NCI-H1105 treated with DMSO at 0.1 percent for 48 hours (cell line): ENCODE measurements around the gene ACOT8.
"Not testable (repeated sequence)": the region's sequence is repeated elsewhere in the genome, so short reads cannot be mapped to it uniquely, and the experiment has no call there.

Source experiments
- DNase-seq: peaks from one replicate; lab custom pipeline; 2025; lab: John Stamatoyannopoulos, UW

The ACOT8 gene

GRCh38 chr20:45827030-45827652 lies 30.1 kb downstream of the ACOT8 start, which contains the start of gene TNNC2:
Gene TNNC2 (minus strand): TSS chr20:45827312. CDS start chr20:45827248, 64 bp downstream.
- no peak for DNase-seq

GRCh38 chr20:45826381-45827019 lies 30.7 kb downstream of the ACOT8 start:
- no peak for DNase-seq

DNA sequence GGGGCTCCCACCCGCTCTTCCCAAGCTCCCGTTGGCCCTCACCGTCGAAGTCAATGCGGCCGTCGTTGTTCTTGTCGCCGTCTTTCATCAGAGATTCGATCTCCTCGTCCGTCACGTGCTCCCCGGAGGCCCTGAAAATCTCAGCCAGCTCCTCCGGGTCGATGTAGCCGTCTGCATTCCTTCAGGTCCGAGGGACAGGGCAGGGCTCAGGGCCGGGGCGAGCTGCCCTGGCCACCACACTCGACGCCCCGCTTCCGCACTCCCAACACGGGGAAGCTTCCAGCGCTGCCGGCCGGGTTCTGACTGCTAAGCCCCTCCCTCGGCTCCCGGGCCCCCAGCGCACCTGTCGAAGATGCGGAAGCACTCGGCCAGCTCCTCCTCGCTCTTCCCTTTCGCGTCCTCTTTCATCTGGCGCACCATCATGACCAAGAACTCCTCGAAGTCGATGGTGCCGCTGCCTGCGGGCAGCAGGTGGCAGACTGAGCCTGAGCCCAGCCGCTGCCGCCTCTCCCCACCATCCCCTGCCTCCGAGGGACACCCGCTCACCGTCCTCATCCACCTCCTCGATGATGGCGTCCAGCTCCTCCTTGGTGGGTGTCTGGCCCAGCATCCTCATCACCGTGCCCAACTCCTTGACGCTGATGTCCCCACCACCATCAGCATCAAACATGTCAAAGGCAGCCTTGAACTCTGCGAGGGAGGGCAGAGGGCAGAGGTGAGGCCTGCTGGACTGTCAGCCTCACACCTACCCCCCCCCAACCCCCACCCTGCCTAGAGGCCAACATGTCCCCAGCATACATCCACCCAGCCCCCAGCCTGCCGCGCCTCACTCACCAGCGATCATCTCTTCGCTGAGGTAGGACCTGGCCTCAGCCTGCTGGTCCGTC lies 33.0 kb downstream of the ACOT8 start:
- no peak for DNase-seq

DNA sequence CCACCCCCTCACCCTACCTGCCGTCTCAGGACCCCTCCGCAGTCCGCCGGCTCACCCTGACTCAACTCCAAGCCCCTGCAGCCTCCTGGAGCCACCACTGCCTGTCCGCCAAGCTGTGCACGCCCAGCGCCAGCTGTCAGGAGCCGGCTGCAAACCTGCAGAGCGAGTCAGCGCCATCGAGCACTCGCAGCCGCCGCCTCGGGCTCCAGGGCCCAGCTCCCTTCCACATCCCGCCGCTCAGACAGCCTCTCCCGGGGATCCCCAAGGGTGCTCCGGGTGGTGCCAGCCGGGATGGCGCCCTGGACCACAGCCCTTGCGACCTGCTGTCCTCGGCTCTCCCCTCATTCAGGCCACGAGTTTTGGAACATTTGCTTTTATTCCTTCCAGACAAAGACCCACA lies 34.3 kb downstream of the ACOT8 start:
- peak; percentile 54 for DNase-seq

GRCh38 chr20:45821947-45822346 lies 35.2 kb downstream of the ACOT8 start:
- DNase-seq, result peak; percentile 7

DNA sequence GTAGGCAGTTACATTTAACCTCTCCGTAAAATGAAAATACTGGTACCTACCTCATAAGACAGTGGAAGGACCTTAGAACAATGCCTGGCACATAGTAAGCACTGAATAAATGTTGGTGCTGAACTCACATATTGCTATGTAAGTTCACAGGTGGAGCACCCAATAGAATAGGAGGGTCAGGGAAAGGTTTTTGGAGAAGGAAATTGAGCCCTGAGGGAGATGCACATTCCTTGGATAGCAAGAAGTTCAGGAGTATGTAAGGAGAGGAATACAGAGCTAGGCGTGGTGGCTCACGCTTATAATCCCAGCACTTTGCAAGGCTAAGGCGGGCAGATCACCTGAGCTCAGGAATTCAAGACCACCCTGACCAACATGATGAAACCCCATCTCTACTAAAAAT lies 37.7 kb downstream of the ACOT8 start:
- DNase-seq, result no peak

- no peak for DNase-seq
Measured at GRCh38 chr20:45818239-45818638, 39.0 kb downstream of the ACOT8 start.

DNA sequence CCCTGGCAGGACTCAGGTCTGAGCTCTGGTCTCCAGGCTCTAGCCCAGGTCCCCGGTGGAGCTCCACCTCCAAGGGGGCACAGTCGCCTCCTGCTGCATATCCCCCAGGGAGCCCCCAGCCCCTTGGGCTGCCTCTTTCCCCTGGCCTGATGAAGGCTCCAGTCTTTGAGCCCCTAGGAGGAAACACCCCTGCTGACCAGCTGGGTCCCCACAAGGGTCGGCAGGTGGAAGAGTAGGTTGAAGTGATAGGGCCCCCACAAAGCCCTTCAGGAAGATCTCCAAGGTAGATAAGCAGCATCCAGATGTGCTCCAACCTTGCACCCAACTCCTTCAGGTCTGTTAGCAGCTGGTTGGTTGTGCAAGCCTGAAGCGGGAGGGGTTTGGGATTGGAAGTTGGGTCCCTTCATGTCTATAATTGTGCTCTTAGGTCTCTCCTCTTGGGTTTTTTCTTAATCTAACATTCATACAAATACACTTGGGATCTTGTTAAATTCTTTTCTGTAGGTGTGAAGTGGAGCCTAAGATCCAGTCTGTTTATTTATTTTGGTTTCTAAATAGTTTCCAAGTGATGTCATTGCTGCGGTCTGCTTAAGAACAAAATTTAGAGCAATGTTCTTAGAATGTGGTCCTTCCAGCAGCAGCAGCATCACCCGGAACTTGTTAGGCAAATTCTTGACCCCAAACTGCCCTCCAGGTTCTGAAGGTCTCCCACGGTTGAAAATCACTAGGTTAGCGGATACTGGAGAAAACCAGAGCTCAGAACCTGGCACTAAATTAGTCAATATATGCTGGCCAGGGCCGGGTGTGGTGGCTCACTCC lies 39.6 kb downstream of the ACOT8 start:
- DNase-seq, result no peak

DNA sequence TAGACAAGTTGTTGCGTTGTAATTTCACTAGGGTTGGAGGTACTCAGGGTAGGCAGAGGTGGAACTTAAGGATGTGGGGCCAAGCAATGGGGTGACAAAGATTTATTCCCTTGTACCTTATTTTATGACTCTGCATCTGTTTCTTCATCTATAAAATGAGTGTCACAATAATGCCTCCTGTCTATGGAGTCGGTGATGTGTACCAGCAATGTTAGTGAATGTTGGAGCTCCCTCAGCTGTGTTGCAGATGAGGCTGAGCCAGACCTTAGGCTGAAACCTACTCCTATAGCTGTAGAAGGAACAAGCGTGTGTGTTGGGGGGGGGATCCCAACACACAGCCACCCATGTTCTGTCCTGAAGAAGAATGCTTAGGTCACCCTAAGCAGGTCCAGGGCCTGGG lies 40.2 kb downstream of the ACOT8 start:
- DNase-seq, result no peak

- DNase-seq, result no peak
Measured at GRCh38 chr20:45814314-45814713, 42.9 kb downstream of the ACOT8 start.

DNA sequence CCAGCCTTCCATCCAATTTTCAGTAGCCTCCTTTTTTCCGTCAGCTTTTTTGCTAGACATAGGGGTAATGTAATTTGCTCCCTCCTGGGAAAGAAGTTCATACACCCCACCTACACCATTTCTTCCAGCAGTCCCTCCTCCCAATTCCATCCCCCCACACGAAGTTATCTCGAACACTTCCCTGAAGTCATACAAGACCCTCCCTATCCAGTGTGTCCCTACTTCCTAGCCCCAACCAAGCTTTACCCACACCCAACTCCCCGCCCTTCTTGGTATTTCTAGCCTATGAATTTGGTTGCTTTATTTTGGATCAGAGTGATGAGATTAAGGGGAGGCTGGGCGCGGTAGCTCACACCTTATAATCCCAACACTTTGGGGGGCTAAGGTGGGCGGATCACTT lies 43.7 kb downstream of the ACOT8 start:
- DNase-seq, result no peak

GRCh38 chr20:45813006-45813340 lies 44.2 kb downstream of the ACOT8 start:
- DNase-seq, result no peak

- DNase-seq, result peak; percentile 100
Measured at GRCh38 chr20:45812157-45813005, 44.8 kb downstream of the ACOT8 start, which contains the start of gene UBE2C. Gene UBE2C (plus strand): TSS chr20:45812644. CDS start chr20:45812696, 52 bp downstream.

DNA sequence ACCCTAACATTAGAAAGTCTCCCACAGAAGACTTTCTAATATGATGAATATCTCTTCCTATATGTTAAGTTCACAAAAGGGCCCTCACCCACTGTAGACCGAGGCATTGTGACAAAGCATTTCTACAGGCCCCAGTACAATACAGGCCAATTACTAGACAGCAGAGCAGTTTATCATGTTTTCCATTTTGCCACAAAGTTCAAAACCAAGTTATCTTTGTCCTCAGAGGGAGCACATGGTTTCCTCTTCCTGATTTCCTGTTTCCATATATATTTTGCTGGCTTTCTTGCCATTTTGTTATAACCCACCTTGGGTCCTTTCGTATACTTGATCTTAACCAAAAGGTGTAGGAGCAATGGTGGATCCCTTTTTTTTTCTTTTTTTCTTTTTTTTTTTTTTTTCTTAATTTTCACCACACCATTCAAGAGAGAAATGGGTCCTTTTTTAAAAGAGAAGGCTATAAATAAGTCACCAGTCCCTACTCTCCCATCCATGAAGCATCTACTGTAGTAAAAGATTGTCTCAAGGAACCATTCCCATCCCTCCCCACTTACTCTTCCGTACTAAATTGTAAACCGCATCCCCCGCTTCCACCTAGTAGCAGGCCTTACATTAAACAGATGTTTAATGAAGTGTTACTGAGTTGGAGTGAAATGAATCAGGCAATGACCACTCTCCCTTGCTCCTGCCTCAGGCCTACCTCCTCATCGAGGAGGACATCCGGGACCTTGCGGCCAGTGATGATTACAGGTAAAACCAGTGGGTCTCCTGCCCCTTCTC lies 46.8 kb downstream of the ACOT8 start:
- DNase-seq, result no peak

- DNase-seq, result no peak
Measured at GRCh38 chr20:45801851-45802250, 55.3 kb downstream of the ACOT8 start.

DNA sequence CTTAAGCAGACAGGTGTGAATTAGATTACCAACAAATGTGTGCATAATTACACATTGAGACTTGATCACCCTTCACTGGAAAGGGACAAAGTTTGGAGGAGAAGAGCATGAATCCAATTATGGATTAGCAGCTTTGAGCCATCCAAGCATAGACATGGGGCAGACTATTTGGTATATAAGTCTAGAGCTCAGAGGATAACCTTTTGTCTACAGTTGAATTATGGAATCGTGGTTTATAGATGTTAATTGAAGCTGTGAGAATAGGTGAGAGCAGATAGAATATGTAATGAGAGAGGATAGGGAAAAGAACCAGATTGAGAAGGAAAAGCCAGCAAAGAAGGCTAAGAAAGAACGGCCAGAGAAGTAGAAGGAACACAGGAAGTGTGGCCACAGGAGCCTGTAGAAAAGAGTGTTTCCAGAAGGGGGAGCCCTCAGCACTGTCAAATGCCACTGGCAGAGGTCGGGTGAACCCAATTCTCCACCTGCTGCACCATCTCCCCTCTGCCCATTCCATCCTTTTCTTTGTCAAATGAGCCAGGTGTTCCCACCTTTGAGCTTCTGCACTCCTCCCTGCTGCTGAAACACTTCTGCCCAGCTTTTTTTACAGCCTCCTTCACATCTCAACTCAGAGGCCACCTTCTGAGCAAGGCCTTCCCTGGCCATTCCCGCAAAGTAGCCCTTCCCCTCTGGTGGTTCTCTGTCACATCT lies 58.1 kb downstream of the ACOT8 start:
- peak; percentile 68 for DNase-seq

DNA sequence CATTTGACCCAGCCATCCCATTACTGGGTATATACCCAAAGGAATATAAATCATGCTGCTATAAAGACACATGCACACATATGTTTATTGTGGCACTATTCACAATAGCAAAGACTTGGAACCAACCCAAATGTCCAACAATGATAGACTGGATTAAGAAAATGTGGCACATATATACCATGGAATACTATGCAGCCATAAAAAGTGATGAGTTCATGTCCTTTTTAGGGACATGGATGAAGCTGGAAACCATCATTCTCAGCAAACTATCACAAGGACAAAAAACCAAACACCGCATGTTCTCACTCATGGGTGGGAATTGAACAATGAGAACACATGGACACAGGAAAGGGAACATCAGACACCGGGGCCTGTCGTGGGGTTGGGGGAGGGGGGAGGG lies 59.2 kb downstream of the ACOT8 start:
- not testable (repeated sequence) for DNase-seq

GRCh38 chr20:45797510-45797909 lies 59.7 kb downstream of the ACOT8 start:
- DNase-seq, result not testable (repeated sequence)

DNA sequence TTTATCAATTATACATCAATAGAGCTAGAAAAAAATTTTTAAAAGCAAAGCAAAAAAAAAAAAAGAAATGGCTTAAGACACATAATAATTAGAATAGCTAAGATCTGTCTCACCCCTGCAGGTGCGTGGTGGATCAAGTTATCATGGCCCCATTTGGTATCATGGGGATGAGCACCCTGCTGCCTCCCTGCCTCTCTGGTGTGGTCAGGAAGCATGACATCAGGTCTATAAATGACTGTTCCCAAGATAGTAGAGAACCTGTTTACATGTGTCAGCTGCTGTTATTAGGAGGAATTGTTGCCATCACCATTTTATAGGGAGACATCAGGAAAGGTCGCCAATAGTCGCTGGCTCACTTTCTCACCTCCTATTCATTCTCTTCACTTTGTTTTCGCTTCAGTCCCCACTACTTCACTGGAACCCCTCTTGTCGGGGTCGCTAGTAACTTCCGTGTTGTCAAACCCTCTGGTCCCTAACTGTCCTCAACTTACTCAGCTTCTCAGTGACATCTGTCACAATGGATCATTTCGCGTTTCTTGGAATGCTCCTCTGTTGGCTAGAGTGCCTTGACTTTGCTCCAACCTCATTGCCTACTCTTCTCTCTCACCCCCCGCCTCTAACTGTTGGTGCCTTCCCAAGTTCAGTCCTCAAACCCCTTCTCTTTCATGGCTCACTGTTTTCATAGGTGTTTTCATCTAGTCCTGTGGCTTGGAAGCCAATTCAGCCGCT lies 60.7 kb downstream of the ACOT8 start:
- no peak for DNase-seq
